HG03460 (cell line): ENCODE data around the gene ZNF574.

ENCODE experiments used
- ATAC-seq: cut with Tn5 transposase; IDR thresholded peaks from one replicate; pipeline ENCODE4 v1.9.1; 2021; ENCODE audit not compliant: unreplicated experiment

The ZNF574 gene

DNA sequence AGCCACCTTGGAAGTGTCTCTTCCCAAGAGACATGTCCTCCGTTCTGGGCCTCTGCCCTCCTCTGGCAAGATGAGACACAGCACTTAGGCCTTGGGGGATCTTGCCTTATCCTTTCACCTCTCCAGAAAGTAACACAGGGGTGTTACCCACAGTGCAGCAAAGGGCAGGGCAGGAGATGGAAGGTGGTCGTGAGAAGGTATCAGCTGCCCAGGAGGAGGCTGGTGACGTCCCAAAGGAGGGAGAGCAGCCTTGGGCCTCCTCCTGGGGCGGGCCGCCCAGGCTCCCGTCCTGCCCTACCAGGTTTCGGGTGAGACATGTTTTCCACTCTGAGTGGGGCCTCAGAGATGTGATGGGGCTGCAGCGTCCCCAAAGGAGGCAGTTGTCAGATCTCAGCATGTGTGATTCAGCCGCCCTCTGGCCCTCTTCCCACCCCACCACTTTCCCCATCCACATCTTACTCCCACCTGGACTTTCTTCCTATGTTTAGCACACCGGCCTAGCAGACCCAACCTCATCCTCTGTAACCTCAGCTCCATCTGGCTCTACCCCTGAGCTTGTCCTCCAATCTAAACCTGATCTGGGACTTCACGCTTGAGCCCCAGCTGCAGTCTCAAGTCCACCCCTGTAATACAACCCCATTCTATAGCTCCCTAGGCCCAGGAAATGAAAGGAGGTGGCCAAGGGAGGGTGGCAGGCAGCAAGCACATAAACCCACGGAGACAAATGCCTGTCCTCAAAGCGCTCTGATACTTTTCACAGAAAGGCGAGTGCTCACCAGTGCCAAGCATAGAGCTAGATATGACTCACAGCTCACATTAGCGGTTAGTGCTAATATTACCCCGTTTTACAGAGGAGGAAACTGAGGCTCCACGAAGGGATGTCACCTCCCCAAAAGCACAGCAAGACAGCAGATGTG lies 47.0 kb downstream of the ZNF574 start:
- no peak for ATAC-seq

DNA sequence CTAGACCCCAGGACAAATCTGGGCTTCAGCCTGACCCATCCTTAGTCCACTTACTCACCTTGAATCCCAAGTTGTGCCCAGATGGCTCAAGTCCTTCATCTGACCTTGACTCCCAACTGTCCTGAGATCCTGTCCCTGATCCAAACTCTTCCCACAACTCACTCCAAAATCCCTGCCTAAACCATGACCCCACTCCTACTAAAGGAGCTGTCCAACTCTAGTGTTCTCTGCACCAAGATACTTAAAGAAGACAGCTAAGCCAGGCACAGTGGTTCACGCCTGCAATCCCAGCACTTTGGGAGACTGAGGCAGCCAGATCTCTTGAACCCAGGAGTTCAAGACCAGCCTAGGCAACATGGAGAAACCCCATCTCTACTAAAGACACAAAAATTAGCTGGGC lies 47.8 kb downstream of the ZNF574 start:
- ATAC-seq: no peak

DNA sequence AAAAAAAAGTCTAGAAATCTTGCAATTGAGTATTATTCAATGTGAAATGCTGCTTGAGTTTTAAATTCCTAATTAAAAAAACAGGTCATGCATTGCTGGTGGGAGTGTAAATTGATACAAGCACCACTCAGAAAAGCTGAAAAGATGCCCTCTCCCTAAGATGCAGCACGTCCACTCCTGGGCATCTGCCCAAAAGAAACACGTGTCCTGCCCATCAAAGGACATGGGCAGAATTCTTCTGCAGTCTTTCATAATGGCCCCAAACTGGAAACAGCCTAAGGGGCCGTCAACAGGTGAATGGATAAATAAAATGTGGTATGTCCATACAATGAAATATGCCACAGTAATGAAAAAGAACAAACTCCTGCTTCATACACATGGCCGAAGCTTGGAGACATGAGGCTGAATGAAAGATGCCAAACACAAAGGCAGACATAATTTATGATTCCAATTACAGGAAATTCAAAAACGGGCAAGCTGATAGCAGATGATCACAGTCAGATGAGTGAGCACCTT lies 48.5 kb downstream of the ZNF574 start:
- ATAC-seq: no peak

DNA sequence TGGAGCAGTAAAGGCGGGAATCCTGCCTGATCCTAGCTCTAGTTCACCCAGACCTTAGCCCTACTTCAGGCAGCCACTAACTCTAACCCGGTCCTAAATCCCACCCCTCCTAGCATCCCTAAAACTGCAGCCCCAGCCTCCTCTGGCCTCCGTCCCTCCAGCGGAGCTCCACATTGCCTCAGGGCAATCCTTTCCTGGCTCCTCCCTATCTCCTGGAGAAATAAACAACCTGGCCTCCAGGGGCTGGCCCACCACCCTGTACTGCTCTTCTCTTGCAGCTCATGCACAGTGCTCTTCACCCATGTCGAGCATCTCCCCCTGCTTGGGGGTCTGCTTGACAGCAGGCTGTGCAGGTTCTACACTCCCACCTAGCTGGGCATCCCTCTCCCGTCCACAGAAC lies 49.6 kb downstream of the ZNF574 start:
- ATAC-seq: no peak

DNA sequence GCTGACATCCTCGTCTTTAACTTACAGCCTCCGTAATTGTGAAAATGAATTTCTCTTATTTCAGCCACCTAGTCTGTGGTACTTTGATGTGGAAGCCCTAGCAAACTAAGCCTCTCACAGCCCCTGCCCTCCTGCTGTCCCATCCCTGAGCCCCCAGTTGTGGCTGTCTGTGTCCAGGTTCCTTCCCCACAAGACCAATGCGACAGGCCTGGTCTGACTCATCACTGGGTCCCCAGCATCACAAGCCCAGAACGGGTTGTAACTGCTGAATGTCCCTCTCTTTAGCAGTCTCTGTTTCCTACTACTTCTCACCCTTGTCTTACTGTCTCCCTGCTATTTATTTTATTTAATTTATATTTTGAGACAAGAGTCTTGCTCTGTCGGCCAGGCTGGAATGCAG lies 50.6 kb downstream of the ZNF574 start:
- ATAC-seq: no peak

DNA sequence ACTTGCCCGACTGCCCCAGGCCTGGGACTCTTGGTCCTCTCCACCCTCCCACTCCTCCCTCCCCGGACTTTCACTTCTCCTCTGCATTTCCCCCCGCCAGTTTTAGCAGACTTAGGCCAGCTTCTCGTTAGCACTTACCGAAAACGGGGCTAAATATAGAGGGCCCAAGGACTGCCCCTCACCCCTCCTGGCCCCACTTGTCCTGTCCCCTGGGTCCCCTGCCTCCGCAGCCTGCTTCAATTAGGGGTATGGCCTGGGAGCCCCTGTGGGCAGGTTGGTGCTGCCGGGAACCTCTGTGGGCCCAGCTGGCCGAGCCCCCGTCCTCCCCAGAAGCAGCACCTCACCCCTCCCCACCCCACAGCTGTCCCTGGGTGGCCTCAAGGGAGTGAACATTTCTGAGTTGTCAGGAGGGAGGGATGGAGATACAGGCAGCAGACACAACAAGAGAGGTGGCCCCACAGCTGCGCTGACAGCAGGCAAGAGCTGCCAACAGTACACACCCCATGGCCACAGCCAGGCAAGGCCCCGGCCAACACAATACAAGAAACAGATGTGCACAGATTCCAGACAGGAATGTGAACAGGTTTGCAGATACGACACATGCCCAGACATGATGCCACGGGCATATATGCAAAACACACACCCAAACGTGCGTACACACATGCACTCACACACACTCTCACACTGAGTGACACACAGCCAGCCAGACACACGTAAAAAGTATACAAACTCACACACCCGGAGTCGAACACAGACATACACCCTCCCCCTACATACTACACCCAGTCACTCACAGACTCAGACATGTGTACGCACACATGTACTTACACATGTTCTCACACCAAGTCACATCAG lies 53.7 kb downstream of the ZNF574 start:
- peak; percentile 53 for ATAC-seq

DNA sequence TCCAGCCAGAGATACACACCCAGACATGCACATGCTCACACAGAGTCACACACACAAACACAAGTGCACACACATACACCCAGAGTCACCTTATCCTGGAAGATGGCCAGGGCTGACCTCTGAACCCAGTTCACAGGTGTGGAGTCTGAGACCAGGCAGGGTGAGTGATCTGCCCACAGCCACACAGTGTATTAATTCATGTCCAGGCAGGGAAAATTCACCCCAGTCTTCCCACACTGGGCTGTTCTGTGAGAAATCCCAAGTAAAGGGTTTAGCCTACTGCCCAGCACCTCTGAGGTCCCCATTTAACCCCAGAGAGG lies 54.2 kb downstream of the ZNF574 start:
- no peak for ATAC-seq
